ENCODE results near the gene PPFIA2.
A peak's percentile ranks its signal among the peaks of the same experiment; 100 is the strongest.

PPFIA2 gene

GRCh38 chr12:81296556-81297305, 462.4 kb downstream of the PPFIA2 start:
- DNase-seq = no peak
- intact Hi-C loops (cut with DNase I) = no loop called here

DNA sequence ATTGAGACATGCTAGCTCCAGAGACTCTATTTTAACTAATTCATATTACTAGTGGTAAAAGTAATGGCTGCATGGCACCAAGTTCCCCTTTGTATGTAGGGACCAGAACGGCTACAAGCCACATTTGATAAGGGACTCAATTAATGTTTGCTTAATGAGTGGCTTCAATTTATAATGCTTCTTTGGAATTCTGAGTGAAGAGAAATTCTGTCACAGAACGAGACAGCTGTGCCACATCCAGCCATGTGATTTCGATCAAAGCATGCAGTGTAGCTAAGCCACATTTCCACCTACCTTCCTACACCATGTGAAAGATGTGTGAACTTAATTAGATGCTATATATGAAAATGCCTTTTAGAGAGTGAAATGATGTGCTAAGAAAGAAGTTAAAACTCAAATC, 463.9 kb downstream of the PPFIA2 start:
- DNase-seq = peak in 4 of 10 donors; percentile 10 to 82 (median 42)
- intact Hi-C loops (cut with DNase I) = no loop called here

- intact Hi-C loops (cut with DNase I) = no loop called here
- peak in 4 of 10 donors; percentile 21 to 68 (median 60) for DNase-seq
These were observed 464.6 kb downstream of the PPFIA2 start for GRCh38 chr12:81294325-81295190.

DNA sequence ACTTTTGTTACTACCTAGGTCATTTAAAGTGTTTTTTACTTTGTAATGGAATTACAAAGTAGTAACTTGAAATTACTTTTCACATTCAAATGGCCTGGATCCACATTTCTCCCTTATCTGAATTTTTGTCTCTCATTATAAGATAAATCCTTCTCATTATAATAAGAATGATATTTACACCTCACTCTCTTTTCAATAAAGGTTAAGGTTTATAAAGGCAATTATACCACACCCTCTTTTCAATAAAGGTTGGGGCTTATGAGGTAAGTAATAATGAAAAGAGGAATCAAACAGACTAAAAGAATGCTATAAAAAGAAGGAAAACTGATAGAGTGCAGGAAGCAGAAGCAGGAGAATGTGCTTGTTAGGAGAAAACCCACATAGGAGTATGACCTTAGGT, 470.5 kb downstream of the PPFIA2 start:
- intact Hi-C loops (cut with DNase I) = no loop called here
- no peak for DNase-seq

DNA sequence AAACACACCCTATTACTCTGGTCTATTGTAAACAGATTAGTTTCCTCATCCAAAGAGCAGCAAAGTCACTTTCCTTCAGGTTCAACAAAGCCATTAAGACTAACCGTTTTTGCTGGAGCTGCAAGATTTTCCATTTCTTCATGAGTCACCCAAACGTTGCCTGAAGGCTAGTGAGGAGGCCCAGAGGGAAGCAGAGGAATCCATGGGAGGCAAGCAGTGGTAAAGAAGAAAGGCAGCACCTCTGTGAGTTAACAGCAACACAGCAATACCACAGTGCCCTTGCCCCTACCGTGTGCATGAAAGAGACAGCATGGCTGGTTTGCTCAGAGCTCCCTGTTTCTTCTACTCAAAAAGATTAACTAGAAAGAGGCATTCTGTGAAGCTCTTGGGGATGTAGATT, 475.0 kb downstream of the PPFIA2 start:
- DNase-seq = no peak
- intact Hi-C loops (cut with DNase I) = no loop called here

DNA sequence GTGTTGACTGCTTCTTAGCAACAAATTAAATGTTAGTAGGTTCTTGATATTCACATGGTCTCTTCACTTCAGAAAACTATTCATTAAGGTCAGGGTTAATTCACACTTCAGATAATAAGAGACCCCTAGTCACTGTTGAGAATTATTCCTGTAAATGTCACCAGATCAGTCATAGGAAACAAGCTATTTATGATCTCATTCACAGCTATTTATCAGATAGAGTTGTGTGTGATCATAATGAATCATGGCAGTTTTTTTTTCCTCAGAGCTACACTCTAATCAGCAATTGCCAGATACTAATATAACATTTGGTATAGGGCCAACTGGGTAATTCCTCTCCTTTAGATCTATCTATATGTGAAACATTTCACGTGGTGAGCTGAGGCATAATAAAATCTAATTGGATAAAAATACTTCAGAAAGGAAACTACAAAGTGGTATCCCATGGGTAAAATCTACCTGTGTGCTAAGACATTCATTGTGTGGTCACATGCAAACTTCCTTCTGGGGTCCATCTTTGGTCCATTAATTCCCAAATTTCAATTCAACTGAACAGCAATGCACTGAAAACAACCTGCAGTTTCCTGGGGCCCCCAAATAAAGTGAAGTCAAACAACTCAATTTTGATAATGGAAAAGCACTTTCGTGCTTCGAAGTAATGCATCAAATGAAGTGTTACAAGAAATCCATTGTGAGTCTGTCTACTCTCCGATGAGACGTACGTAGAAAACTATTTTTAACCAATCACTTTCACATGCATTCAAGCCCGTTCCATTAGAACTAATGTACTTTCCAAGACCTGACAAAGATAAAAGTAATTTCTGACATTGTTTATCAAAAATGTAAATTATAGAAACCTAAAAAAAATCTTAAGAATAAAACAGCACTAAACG, 484.3 kb downstream of the PPFIA2 start:
- intact Hi-C loops (cut with DNase I) = loop anchor here (10.0 kb wide), 1 partner anchor 1080 kb away; the partner anchor contains the start of genes CCDC59 and METTL25
- DNase-seq = no peak

DNA sequence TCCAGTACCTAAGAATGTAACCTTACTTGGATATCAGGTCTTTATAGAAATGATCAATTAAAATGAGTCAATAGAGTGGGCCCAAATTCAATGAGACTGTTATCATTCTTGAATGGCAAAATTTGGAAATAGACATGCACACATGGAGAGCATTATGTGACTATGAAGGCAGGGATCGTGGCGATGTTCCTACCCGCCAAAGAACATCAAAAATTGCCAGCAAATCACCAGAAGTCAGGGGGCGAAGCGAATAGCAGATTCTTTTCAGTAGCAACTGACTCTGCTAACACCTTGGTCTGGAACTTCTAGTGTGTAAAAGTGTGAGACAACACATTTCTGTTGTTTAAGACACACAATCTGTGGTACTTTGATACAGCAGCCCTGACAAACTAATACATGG, 488.8 kb downstream of the PPFIA2 start:
- intact Hi-C loops (cut with DNase I) = loop anchor here (10.0 kb wide), 1 partner anchor 1084 kb away; the partner anchor contains the start of genes CCDC59 and METTL25
- DNase-seq = no peak

DNA sequence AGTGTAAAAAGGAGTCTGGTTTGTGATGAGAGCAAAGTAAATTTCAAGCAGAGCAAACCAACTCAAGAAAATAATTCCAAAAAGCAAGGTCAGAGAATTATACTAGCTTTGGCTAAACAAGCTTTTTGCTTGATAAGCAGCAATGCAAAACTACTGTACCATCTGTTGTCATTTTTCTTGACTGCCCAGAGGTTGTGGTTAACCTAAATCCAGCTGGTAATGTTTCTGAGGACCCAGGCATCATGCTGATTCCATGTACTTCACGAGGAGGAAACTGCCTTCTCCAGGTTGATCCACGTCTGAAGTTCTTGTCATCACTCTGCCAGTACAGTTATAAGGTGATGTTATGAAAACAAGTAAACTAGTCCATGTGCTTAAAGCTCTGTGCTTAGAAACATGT, 496.1 kb downstream of the PPFIA2 start:
- no peak for DNase-seq
- intact Hi-C loops (cut with DNase I) = no loop called here

DNA sequence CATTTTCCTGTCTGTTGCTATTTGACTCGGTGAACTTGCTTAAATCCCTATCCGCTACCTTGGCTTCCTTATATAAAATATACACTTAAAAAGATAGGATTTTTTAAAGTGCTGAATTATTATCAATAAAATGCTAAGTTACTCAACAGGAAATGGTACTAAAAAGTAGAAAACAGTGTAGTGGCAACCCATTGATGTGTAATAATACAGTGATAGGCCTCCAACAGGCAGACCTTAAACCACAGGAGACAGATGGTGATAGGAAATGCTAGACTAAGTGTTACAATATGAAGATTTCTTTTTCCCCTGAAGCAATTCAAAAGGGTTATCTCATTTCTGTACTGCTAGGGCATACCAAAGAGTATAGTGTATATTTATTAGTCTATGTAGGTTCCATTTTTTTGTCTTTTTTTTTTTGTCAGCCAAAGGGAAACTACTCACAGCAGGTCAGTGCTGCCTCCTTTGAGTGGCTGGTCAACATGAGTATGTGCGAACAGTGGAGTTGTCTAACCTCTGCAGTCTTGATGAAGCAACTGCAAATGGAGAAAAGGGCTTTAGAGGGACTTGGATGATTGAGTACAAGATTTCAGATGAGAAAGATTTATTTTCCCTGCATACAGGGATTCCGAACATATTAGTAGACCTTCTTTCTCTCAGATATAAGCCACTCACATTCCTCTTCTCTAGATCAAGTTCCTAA, 497.5 kb downstream of the PPFIA2 start:
- DNase-seq = no peak
- intact Hi-C loops (cut with DNase I) = no loop called here

- intact Hi-C loops (cut with DNase I) = no loop called here
- no peak for DNase-seq
These were observed 499.8 kb downstream of the PPFIA2 start for GRCh38 chr12:81259360-81259759.

DNA sequence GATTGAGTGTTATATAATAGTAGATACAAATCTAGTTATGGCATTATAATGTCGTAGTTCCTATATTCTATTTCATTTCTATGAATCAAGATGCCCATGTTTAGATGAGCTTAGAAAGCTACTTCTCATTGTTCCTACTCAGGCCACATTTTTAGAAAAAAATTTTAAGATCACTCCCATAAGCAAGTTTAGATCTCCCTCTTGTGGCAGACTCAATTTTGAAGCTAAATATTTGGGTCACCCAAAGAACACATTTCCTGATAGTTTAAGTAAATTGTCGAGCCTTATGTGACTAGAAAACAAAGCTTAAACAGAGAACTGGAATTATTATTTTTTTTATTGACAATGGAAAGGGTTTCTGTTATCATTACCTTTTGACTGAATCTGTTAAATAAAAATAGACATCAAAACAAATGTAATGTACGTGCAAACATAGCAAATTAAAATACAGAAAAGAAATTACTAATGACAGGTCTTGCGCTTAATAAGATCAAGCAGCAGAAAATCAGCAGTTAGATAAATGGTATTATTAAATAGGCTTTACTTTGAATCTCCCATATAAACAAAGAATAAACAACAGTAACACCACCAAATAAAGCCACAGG, 501.1 kb downstream of the PPFIA2 start:
- DNase-seq = no peak
- intact Hi-C loops (cut with DNase I) = no loop called here

DNA sequence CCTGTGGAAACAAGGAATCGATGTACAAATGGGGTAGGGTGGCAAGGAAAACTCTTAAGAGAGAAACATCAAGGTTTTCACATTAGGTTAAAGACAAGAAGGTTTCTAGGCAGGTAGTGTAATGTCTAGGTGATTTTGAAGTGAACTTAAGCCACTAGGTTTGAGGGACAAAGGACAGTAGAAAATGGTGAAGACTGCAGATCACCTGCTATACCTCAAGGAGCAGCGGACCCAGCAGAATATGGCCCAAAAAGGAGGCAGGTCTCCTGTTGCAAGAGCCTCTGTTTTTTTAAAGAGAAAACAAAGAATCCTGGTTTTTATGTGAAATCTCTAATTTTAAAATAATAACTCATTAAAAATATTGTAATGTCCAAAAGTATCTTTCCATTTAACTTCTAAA, 503.2 kb downstream of the PPFIA2 start:
- intact Hi-C loops (cut with DNase I) = no loop called here
- no peak for DNase-seq

DNA sequence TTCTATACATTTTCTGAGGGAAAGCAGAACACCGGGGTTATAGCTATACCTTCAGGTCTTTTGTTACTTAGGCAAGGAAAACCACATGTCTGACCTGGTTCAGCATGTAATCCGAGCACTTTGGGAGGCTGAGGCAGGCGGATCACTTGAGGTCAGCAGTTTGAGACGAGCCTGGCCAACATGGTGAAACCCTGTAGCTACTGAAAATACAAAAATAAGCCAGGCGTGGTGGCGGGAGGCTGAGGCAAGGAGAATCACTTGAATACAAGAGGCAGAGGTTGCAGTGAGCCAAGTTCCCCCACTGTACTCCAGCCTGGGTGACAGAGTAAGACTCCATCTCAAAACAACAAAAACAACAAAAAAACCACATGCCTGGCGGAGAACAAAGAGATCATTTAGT, 503.7 kb downstream of the PPFIA2 start:
- intact Hi-C loops (cut with DNase I) = no loop called here
- DNase-seq = peak in 1 of 10 donors; percentile 38

DNA sequence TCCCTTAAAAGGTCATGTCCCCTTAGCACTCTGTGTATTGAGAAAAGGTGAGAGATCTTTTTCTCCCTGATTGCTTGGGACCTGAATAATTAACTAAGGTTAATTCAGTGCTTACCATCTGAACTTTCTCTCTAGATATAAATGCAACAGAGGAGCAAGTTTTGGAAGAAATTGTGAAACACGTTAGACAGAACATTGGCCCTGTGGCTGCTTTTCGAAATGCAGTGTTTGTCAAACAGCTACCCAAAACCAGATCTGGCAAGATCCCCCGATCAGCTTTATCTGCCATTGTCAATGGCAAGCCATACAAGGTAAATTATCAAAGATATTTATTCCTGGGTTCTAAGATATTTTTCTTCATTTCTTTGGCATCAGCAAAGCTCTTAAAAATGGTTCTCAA, 505.8 kb downstream of the PPFIA2 start:
- intact Hi-C loops (cut with DNase I) = no loop called here

GRCh38 chr12:81252228-81252627, 506.9 kb downstream of the PPFIA2 start:
- intact Hi-C loops (cut with DNase I) = no loop called here
- DNase-seq = no peak

More for the DNA sequence above, 505.8 kb downstream of the PPFIA2 start:
- DNase-seq = no peak

- intact Hi-C loops (cut with DNase I) = no loop called here
- no peak for DNase-seq
These were observed 509.2 kb downstream of the PPFIA2 start for GRCh38 chr12:81249976-81250375.

GRCh38 chr12:81245907-81246570, 513.1 kb downstream of the PPFIA2 start:
- no peak for DNase-seq
- intact Hi-C loops (cut with DNase I) = no loop called here

DNA sequence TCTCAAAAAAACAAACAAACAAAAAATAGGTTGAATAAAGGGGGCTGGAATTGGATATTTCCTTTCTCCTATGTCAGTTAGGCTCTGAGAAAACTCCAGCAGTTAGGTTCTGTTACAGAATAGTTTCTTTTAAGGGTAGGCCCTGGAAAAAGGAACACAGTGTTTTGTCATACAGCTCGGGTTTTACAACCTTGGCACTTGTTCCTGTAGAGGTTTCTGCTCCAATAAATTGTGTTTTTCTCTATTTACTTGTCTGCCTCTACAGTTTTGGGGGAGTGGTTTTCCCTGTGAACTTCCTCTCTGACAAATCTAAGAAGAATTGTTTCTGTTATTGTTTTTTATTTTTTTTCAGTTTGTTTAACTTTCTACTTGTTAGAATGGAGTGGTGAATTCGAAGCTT, 513.7 kb downstream of the PPFIA2 start:
- no peak for DNase-seq
- intact Hi-C loops (cut with DNase I) = no loop called here

All from posterior cingulate gyrus (tissue), 11 donors.